Progenitor cell of endocrine pancreas (in vitro differentiated cells): Measurements from ENCODE around the gene NXPH3. TPM values are rescaled to one million over a fixed set of nuclear protein-coding genes. Genes with fewer than 3 reads are reported as not detected.

ENCODE experiments used
- DNase-seq: peaks from one replicate; pipeline ENCODE4 v3.0.0; 2021; ENCODE audit warnings: low spot score; ENCODE audit not compliant: unreplicated experiment
- H3K27ac Mint-ChIP-seq: 2 replicates; pipeline ENCODE4 v1.8.0; 2021; ENCODE audit warnings: mild to moderate bottlenecking, moderate library complexity, mixed read lengths
- H3K27me3 Mint-ChIP-seq: 2 replicates; pipeline ENCODE4 v1.8.0; 2021; ENCODE audit warnings: mixed read lengths
- H3K36me3 Mint-ChIP-seq: 2 replicates; pipeline ENCODE4 v1.8.0; 2022; ENCODE audit warnings: mixed read lengths; ENCODE audit not compliant: insufficient read depth
- H3K4me1 Mint-ChIP-seq: 2 replicates; pipeline ENCODE4 v1.8.0; 2021; ENCODE audit warnings: low read depth, mixed read lengths
- H3K4me3 Mint-ChIP-seq: 2 replicates; pipeline ENCODE4 v1.8.0; 2021; ENCODE audit warnings: low read depth, mild to moderate bottlenecking, moderate library complexity, mixed read lengths
- H3K9me3 Mint-ChIP-seq: 2 replicates; pipeline ENCODE4 v1.8.0; 2021; ENCODE audit warnings: low read depth, mixed read lengths
- CTCF ChIP-seq: fragments of 200-600 bp; sonication (generic); IDR thresholded peaks from one replicate; pipeline ENCODE4 v1.5.0; 2021; ENCODE audit warnings: antibody characterized with exemption, mild to moderate bottlenecking; ENCODE audit not compliant: unreplicated experiment
- total RNA-seq: library from RNA; stranded (reverse); gene quantifications from 2 replicates; pipeline ENCODE4 v1.2.1, GENCODE V29; 2021

NXPH3 gene
- total RNA-seq, 1 donor from 2014 or later, result 0.38 TPM

GRCh38 chr17:49545007-49545660 lies 30.5 kb upstream of the NXPH3 start:
- no peak overlapping the region for H3K4me3 Mint-ChIP-seq

GRCh38 chr17:49545806-49546545 lies 29.7 kb upstream of the NXPH3 start:
- no peak for DNase-seq
- peaks cover 27% of the 10 kb centered on the region for H3K27me3 Mint-ChIP-seq

More at GRCh38 chr17:49545007-49545660, 30.5 kb upstream of the NXPH3 start:
- Mint-ChIP-seq H3K9me3 (no peaks in the 10 kb centered on the region), H3K36me3 (no peaks in the 10 kb centered on the region), H3K27ac (no peak overlapping the region), H3K4me1 (no peaks in the 10 kb centered on the region), H3K27me3 (peaks cover 27% of the 10 kb centered on the region)
- TF ChIP-seq CTCF, result no peak
- no peak for DNase-seq

GRCh38 chr17:49546546-49547535 lies 28.8 kb upstream of the NXPH3 start:
- H3K27ac Mint-ChIP-seq, result no peak overlapping the region
- DNase-seq, result no peak
- no peak overlapping the region for H3K4me3 Mint-ChIP-seq
- no peaks in the 10 kb centered on the region for H3K36me3 Mint-ChIP-seq
- TF ChIP-seq CTCF, result no peak
- no peaks in the 10 kb centered on the region for H3K4me1 Mint-ChIP-seq
- H3K27me3 Mint-ChIP-seq, result peaks cover 27% of the 10 kb centered on the region
- H3K9me3 Mint-ChIP-seq, result no peaks in the 10 kb centered on the region

More at GRCh38 chr17:49545806-49546545, 29.7 kb upstream of the NXPH3 start:
- TF ChIP-seq CTCF, result no peak
- Mint-ChIP-seq H3K9me3 (no peaks in the 10 kb centered on the region), H3K4me1 (no peaks in the 10 kb centered on the region), H3K4me3 (no peak overlapping the region), H3K36me3 (no peaks in the 10 kb centered on the region), H3K27ac (no peak overlapping the region)

- no peak for TF ChIP-seq CTCF
- H3K4me1 Mint-ChIP-seq, result no peaks in the 10 kb centered on the region
- no peak overlapping the region for H3K4me3 Mint-ChIP-seq
- H3K36me3 Mint-ChIP-seq, result no peaks in the 10 kb centered on the region
- H3K27ac Mint-ChIP-seq, result no peak overlapping the region
- peaks cover 27% of the 10 kb centered on the region for H3K27me3 Mint-ChIP-seq
- DNase-seq, result no peak
- H3K9me3 Mint-ChIP-seq, result no peaks in the 10 kb centered on the region
These were observed 28.1 kb upstream of the NXPH3 start for GRCh38 chr17:49547566-49547965.

- H3K27me3 Mint-ChIP-seq, result peaks cover 27% of the 10 kb centered on the region
- DNase-seq, result no peak
- no peaks in the 10 kb centered on the region for H3K9me3 Mint-ChIP-seq
- H3K27ac Mint-ChIP-seq, result no peak overlapping the region
- no peaks in the 10 kb centered on the region for H3K36me3 Mint-ChIP-seq
- H3K4me1 Mint-ChIP-seq, result no peaks in the 10 kb centered on the region
- no peak overlapping the region for H3K4me3 Mint-ChIP-seq
- TF ChIP-seq CTCF, result no peak
These were observed 27.6 kb upstream of the NXPH3 start for GRCh38 chr17:49548051-49548505.
